Measurements from ENCODE around the gene PPP4R3A. TPM values are rescaled to one million over a fixed set of nuclear protein-coding genes. Genes with fewer than 3 reads are reported as not detected.
"Not testable (repeated sequence)": the region's sequence is repeated elsewhere in the genome, so short reads cannot be mapped to it uniquely, and the experiment has no call there.

PPP4R3A gene
- total and polyA plus RNA-seq, 2 experiments from 2014 or later: 53.5 to 94.9 TPM

DNA sequence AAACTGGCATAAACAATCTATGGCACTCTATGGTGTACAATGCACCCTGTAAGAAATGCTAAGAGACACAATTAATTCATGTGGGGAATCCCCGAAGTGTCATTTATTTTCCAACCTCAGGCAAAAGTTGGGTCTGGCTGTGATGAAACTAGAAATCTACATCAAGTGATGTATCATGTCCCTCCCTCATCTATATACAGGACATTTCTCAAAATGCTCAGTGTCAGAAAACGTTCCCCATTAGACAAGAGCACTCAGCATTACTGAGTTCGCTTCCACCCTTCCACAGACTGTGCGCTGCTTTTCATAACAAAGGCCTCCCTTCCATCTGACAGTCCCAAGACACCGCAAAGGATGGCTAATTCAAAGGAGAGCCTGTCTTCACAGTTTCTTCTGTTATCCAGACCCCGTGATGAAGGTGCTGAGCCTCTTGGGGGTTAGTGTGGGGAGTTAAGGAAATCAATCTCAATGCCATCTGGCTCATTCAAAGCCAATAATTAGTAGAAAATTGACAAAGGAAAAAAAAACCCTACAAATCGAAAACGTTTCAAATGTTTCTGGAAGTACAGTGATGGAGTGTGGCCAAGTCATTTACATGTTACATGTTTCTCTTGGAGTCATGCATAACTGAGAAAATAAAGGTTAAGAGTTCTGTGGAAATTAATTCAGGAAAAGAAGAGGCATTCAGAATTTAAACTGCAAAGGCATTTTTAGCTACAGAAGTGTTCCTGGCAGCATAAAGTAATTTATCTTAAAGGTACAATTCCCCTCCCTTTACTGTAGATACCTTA lies 100.0 kb downstream of the PPP4R3A start:
- Histone ChIP-seq H3K4me1 (ENCODE audit: low read depth) (no peaks in the 10 kb centered on the region), H3K4me3 (no peak overlapping the region), H3K27ac (no peak overlapping the region), H3K9me3 (ENCODE audit: low read depth) (no peaks in the 10 kb centered on the region), H3K36me3 (no peaks in the 10 kb centered on the region), H3K27me3 (peaks cover 62% of the 10 kb centered on the region)
- TF ChIP-seq CTCF (IDR thresholded peaks at IDR 0.05; ENCODE audit: low read depth, low read length): no peak
- no peak for DNase-seq (ENCODE audit: low read depth in 1 of 2, low spot score in 1 of 2)

GRCh38 chr14:91409240-91409639 lies 100.9 kb downstream of the PPP4R3A start:
- H3K4me1 ChIP-seq (ENCODE audit: low read depth); H3K4me3 ChIP-seq; H3K9me3 ChIP-seq (ENCODE audit: low read depth); H3K36me3 ChIP-seq; H3K27ac ChIP-seq; DNase-seq (ENCODE audit: low read depth in 1 of 2, low spot score in 1 of 2): not testable (repeated sequence)
- H3K27me3 ChIP-seq: peaks cover 53% of the 10 kb centered on the region

Other genes with a start within 250 kb of the PPP4R3A start
- gene CCDC88C, start 92.5 kb downstream of the PPP4R3A start, total RNA-seq: 0.92 and 1.2 TPM in 2 replicates
- 0.49 and 0.57 TPM in 2 replicates for gene CCDC88C, start 92.5 kb downstream of the PPP4R3A start, polyA plus RNA-seq
- not detected in 2 replicates for gene CATSPERB, start 221.8 kb upstream of the PPP4R3A start, total RNA-seq
- gene CATSPERB, start 221.8 kb upstream of the PPP4R3A start, polyA plus RNA-seq: not detected in 2 replicates